Activated CD4-positive, alpha-beta T cell treated with anti-CD3 and anti-CD28 coated beads, Interleukin-2, Interleukin-6, amounts not matched to agents 100 ng/mL and 50 ng/mL, durations not matched to agents 16 hours and 8 hours (primary cell): ENCODE measurements around the gene CHAC1.
A peak's percentile ranks its signal among the peaks of the same experiment; 100 is the strongest.

Source experiments
- DNase-seq: peaks from one replicate; pipeline ENCODE4 v3.0.0-alpha.2; 2020

Gene CHAC1

DNA sequence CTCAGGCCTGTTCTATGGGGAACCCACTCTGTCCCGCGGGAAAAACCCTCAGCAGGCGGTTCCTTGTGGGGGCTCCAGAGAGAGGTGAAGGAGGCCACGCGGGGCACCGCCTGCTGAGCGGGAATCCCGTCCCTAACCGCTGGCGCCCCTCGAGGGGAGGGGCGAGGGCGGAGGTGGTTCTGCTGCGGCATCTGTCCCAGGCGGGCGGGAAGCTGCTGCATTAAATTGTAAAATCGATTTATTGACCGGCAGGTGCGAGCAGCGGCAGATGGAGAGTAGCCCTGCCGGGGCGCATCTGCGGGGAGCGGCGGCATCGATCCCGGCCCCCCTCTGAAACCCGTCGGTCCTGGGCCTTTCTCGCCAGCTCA lies 27.8 kb upstream of the CHAC1 start:
- DNase-seq = no peak

- no peak for DNase-seq
Observed at GRCh38 chr15:40925863-40926658, 27.2 kb upstream of the CHAC1 start.

DNA sequence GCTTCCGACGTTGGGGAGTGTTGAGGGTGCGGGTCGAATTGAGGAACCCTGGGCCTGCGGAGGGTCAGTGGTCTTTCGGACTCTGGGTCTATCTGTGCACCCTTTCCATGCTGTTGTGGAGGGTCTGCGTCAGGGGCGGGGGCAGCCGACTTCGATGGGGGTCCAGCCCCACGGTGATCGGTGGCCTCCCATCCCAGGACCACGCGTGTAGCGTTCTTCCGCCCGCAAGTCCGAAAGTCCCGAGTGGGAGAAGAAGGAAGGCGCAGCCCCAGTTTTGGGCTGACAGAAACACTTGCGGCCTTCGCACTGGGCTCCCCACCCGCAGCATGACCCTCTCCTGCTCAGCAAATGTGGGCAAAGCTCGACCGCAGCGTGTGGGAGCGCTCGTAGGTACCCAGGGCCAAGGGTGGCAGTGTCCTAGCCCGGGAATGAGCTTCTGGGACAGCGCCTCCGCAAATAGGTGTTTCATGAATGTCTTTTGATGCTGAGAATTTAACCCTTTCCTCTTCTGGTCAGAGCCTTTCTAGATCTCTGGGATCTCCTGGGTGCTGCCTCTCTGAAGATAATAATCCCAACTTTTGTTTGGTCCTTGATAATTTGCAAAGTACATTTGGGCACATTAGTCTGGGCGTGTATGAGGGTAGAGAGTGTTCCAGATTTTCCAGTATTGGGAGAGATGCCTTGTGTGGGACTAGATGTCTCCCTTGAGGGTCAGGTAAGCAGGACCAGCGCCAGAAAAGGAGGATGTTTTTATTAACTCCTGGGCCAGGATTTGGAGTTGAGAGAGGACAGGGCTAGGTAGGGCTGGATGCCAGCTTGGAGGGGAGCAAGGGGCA lies 26.4 kb upstream of the CHAC1 start:
- no peak for DNase-seq

GRCh38 chr15:40927495-40927872 lies 25.8 kb upstream of the CHAC1 start:
- DNase-seq = no peak

GRCh38 chr15:40927873-40928806 lies 25.1 kb upstream of the CHAC1 start:
- no peak for DNase-seq

DNA sequence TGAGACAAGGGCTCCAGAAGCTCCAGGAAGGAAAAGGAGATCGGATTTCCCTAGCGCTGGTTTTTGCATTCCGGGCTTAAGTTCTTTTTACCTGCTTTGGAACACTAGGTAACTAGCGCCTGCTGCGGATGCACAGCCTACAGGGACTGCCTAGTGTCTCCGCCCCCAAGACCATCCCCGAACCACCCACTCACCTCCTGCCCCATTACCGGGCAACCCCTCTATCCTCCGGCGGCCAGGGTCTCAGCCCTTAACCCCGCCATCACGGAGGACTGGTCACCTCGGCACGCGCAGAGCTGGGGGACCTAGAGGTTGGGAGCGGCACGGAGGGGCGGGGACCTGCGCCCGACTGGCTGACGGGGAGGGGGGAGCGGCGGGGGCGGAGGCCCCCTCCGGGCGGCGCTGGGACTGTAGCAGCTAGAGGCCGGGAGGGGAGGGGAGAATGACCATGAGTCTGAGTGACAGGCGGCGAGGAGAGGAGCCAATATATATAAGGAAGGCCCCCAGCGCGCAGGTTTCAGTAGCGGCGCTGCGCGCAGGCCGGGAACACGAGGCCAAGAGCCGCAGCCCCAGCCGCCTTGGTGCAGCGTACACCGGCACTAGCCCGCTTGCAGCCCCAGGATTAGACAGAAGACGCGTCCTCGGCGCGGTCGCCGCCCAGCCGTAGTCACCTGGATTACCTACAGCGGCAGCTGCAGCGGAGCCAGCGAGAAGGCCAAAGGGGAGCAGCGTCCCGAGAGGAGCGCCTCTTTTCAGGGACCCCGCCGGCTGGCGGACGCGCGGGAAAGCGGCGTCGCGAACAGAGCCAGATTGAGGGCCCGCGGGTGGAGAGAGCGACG lies 24.2 kb upstream of the CHAC1 start, which contains the start of gene DLL4:
DLL4 (plus strand) TSS at position 520 of the 839 bp plus-strand sequence. CDS start 329 bp downstream, outside the sequence.
- peak; percentile 43 for DNase-seq

GRCh38 chr15:40929660-40930429 lies 23.4 kb upstream of the CHAC1 start:
- DNase-seq = no peak

DNA sequence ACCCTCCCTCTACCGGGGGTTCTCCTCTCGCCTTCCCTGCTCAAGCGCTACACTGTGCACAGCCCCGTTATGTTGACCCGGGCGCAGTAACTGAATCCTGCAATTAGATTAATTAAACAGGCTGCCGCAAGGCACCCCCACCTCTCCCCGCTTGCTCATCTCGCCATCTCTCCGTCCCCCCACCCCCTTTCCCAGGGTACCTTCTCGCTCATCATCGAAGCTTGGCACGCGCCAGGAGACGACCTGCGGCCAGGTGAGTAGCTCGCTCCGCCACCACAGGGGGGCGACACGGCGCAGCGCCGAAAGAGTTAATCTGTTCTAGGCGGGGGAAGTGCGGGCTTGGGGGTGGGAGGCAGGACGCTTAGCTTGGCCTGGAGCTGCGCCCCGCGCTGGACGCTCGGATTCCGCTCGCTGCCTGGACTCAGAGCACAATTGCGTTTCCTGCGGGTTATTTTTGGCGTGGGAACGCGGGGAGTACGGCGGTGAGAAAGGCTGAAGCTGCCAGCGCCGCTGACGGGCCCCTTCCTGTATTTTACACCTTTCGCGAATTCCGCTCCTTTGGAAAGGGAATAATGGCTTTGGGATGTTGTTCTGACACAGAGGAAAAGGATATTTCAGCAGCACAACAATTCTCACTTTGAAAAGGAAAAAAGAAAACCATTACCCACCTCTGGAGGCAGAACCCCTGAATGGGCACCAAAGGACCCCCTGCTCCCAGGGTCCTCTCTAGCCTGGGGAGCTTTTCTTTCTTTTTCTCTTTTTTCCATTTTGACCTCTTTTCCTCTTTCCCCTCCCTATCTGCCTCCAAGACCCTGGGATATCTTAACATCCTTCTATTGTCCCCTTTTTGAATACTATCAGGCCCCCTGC lies 22.6 kb upstream of the CHAC1 start:
- DNase-seq = peak; percentile 75

DNA sequence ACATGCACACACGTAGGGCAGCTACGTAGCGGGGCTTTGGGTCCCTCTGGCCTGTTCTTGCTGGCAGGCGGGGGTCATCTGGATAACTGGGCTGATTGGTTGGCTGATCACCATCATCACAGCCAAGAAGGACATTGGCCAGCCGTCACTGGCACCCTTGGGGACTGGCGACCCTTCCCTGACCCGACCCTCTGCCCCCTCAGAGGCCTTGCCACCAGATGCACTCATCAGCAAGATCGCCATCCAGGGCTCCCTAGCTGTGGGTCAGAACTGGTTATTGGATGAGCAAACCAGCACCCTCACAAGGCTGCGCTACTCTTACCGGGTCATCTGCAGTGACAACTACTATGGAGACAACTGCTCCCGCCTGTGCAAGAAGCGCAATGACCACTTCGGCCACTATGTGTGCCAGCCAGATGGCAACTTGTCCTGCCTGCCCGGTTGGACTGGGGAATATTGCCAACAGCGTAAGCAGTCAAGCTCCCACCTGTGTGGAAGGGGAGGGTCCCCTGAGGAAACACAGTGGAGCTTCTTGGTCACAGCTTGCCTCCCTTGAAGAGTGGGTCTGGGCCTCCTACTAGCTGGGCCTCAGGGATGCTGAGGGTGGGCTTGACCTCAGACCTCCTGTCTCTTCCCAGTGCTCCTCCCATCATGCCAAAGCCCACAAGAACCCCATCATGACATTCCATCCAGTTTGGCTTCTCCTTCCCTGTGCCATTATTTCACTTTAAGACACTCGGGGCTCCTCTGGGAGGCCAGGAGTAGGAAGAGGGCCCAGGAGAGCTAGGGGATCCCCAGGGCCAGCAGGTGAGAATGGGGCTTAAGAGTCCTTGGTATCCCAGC lies 21.8 kb upstream of the CHAC1 start:
- DNase-seq = no peak

GRCh38 chr15:40932156-40932555 lies 21.1 kb upstream of the CHAC1 start:
- DNase-seq = no peak

GRCh38 chr15:40932649-40933516 lies 20.4 kb upstream of the CHAC1 start:
- DNase-seq = no peak

- no peak for DNase-seq
Observed at GRCh38 chr15:40933517-40933902, 19.8 kb upstream of the CHAC1 start.

DNA sequence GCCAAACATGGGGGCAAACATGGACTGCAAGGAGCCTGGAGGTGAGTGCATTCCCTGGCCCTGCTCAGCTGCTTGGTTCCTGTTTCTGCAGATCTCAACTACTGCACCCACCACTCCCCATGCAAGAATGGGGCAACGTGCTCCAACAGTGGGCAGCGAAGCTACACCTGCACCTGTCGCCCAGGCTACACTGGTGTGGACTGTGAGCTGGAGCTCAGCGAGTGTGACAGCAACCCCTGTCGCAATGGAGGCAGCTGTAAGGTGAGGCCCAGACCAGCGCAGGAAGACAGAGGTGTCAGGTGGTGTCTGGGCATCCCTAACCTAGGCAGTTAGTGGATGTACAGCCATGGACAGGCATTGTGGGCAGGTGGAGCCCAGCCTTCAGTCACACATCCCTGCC lies 18.8 kb upstream of the CHAC1 start:
- DNase-seq = no peak

- no peak for DNase-seq
Observed at GRCh38 chr15:40936234-40936708, 17.0 kb upstream of the CHAC1 start.

GRCh38 chr15:40936709-40937666 lies 16.3 kb upstream of the CHAC1 start:
- no peak for DNase-seq

DNA sequence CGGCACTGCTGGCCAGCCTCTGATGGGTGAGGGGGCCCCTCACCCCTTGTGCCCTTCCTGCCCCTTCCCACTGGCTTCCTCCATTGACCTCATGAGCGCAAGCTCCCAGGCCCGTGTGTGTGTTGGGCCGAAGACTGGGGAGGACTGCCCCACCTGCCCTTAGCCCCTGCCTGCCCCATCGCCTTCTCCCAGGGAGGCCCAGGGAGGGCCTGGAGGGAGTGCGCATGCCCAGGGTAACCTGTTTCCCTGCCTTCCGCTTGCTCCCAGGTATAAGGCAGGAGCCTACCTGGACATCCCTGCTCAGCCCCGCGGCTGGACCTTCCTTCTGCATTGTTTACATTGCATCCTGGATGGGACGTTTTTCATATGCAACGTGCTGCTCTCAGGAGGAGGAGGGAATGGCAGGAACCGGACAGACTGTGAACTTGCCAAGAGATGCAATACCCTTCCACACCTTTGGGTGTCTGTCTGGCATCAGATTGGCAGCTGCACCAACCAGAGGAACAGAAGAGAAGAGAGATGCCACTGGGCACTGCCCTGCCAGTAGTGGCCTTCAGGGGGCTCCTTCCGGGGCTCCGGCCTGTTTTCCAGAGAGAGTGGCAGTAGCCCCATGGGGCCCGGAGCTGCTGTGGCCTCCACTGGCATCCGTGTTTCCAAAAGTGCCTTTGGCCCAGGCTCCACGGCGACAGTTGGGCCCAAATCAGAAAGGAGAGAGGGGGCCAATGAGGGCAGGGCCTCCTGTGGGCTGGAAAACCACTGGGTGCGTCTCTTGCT lies 15.3 kb upstream of the CHAC1 start:
- no peak for DNase-seq
